SKM-1 (cell line): Measurements from ENCODE around the gene BSND.
"Not testable (repeated sequence)": the region's sequence is repeated elsewhere in the genome, so short reads cannot be mapped to it uniquely, and the experiment has no call there.

ENCODE experiments used
- DNase-seq: peaks from one replicate; lab custom pipeline; 2025; ENCODE audit not compliant: unreplicated experiment; lab: John Stamatoyannopoulos, UW

Gene BSND

GRCh38 chr1:54998677-54999076 is at the start of gene BSND:
BSND (plus strand) TSS chr1:54998933; CDS start chr1:54999187, 254 bp downstream.
- DNase-seq, result no peak

DNA sequence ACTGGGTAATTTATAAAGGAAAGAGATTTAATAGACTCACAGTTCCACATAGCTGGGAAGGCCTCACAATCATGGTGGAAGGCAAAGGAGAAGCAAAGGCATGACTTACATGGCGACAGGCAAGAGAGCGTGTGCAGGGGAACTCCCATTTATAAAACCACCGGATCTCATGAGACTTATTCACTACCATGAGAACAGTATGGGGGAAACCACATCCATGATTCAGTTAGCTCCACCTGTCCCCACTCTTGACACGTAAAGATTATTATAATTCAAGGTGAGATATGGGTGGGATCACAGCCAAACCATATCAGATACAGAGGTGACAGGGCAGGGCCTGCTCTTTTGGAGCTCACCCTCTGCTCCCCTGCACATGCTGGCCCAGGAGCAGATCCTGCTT is 49.7 kb upstream of the BSND start:
- no peak for DNase-seq

DNA sequence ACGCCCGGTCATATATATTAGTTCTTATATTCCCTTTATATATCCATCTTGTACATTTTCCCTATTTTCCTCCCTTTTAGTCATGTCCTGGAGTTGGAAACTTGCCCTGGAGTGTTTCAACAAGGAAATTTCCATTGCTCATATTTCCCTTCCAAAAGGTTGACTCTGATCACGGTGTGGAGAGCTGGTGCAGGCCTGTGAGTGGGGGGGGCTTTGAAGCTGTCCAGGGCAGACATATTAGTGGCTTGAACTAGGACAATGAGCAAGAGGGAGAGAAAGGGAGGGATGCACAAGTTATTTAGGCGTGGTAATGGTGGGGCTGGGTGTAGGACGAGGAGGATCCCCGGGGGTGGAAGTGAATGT is 48.7 kb upstream of the BSND start:
- no peak for DNase-seq

GRCh38 chr1:54950369-54951163 is 48.2 kb upstream of the BSND start:
- peak; percentile 42 for DNase-seq

- DNase-seq, result no peak
Measured at GRCh38 chr1:54951810-54952226, 46.9 kb upstream of the BSND start.

DNA sequence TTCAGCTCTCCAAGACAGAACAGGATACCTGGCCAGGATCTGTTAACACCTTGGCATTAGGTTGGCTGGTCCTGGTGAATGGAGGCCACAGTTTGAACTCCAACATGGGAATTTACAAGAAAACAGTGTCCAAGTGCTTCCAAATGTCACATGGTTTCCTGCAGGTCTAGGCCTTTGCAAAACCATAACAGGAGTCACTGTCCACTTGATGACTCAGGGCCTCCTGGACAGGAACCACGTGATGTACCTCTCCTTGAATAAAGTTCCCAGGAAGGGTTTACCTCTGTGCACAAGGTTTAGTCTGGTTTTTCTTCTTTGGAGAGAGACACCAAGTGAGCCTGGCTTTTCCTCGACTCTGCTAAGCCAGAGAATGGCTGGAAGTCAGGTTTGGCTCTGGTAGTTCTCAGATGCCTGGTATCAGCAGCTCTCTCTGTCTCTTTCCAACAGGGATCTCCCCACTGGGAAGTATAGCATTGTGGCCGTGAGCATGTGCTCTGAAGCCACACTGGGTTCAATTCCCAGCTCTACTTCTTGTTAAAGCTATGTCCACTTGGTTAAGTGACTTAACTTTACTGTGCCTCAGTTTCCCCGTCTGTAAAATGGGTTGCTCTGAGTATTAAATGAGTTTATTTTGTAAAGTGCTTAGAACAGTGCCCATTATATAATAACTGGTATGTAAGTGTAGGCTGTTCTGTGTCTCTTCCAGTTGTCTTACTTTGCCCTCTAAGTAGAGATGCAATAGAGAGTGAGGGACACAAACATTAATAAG is 45.6 kb upstream of the BSND start:
- DNase-seq, result no peak

GRCh38 chr1:54953846-54954245 is 44.9 kb upstream of the BSND start:
- no peak for DNase-seq

GRCh38 chr1:54955359-54955758 is 43.4 kb upstream of the BSND start:
- no peak for DNase-seq

DNA sequence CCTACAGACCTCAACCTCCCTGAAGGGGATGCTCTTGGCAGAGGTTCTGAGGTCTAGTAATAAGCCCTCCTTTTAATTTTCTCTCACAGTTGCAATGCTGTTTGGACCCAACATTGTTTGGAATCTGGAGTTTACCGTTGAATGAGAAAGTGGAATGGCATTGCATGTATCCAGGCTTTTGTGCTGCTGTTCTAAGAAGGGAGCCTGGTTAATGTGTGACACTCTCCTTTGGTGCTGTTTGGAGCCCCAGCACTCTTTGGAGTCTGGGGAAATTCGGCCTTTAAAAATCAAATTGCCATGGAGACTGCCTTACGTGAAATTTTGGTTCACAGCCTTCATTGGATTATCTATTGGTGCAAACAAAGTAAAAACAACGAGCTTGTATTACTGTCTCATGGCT is 42.0 kb upstream of the BSND start:
- DNase-seq, result no peak

DNA sequence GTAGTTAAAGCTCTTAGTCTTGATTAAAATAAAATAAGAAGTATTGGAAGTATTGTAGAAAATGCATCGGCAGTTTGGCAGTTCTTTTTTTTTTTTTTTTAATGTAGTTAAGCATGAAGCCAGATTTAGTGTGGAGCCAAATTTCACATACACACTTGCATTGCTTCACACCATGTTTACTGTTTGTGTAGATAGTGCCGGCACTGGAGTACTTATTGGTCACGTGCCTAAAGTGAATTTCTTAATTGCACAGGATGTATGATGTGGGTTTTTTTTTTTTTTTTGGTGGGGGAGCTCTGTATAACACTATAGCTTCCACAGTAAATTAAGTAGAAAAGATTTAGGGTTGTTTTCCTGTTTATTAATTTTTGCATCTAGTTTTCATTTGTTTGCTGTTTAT is 39.5 kb upstream of the BSND start:
- no peak for DNase-seq

- no peak for DNase-seq
Measured at GRCh38 chr1:54962612-54963395, 35.9 kb upstream of the BSND start.

- DNase-seq, result not testable (repeated sequence)
Measured at GRCh38 chr1:54963829-54964228, 34.9 kb upstream of the BSND start.

DNA sequence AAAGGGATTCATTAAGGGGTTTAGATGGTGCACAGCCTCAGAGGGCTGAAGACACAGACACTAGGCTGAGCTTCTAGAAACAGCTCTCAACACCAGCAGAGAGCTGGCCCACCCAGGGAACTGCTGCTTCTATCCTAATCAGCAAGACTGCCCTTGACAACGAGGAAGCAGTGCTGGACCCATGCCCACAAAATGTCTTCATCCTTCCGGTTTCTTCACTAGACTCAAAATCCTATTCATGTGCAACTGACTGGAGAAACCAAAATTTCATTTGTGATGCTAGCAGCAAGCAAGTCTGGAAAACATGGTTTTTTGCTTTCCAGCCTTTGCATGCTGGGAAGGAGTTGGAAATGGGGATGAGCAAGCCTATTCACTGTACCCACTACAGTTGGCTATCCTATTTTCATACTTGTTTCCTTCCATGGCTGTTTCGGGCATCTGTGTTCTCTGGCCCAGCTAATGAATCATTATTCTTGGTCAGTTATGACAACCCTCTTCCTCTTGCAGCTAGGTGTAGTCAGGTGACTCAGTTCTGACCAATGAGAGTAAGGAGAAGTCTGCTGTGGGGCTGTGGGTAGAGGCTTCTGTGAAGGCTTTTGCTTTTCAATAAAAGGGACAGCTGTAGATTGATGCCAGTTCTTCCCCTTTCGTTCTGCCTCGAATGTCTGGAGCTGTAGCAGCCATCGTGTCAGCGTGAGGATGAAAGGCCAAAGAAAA is 33.0 kb upstream of the BSND start:
- peak; percentile 92 for DNase-seq

- no peak for DNase-seq
Measured at GRCh38 chr1:54967372-54967771, 31.4 kb upstream of the BSND start.

GRCh38 chr1:54968551-54968950 is 30.2 kb upstream of the BSND start:
- no peak for DNase-seq

DNA sequence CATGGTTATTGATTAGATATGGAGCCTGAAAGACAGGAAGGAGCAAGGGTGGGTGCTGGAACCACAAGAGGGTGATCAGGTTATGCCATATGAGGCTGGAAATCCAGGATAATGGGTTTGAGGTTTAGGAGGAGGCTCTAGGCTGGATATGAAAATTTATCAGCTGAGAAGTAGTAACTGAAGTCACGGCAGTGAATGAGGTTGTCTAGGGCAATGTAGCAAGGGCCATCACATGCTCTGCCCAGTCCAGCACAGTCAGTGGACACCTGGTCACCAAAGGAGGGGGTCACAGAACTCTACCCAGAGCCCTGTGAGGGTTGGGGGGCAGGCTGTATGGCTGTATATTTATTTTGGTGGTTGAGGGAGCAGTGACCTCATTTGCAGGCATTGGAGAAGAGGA is 28.9 kb upstream of the BSND start:
- DNase-seq, result no peak

GRCh38 chr1:54970901-54971300 is 27.8 kb upstream of the BSND start:
- no peak for DNase-seq

- no peak for DNase-seq
Measured at GRCh38 chr1:54971317-54971791, 27.4 kb upstream of the BSND start.

GRCh38 chr1:54972436-54972835 is 26.3 kb upstream of the BSND start:
- DNase-seq, result no peak

DNA sequence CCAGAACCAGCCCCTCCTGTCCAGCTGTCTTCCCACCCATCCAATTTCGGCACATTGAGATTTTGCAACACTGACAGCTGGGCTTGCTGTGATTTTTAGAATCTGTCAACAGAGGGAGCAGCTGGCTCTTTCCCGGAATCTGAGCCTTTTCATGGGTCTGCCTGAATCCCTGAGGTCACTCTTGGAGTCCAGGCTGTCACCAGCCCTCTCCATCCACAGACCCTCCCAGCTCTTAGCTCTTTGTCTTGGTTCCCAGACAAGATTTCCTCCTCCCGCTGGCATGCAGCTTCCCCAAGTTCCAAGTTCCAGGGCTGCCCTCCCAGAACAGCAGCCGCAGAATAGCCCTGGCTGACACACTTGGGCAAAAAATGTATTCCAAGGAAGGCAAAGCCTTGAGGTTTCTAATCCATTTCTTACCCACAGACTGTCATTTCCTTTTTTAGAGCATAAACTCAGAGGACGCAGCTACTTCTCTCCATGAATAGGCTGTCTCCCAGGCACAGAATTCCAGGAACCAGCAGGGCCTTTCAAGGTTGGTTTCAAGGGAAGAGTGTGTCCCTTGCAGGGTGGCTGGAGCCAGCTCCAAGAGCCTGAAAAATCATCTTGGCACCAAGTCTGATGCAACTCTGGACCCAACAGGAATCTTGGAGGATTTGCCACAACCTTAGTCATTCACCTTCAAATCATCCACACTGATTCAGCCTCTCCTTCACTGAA is 25.4 kb upstream of the BSND start:
- no peak for DNase-seq
